SK-N-SH treated with all-trans-retinoic acid at 6 μM for 48 hours (cell line): Measurements from ENCODE around the gene UNC45A.
"Not testable (repeated sequence)": the region's sequence is repeated elsewhere in the genome, so short reads cannot be mapped to it uniquely, and the experiment has no call there.

Experiments used
- ATAC-seq: fragments of 200-7000 bp; cut with Tn5 transposase; 3 replicates; pipeline ENCODE4 v1.9.1; 2020; ENCODE audit warnings: mild to moderate bottlenecking, moderate library complexity
- ARNTL ChIP-seq: fragments of 450-650 bp; formaldehyde crosslinking; IDR thresholded peaks from 2 replicates; pipeline ENCODE4 v1.5.0; 2020; ENCODE audit warnings: low read depth, mild to moderate bottlenecking, moderate library complexity, borderline replicate concordance
- BACH2 ChIP-seq: fragments of 250-450 bp; sonication (Bioruptor Pico); IDR thresholded peaks from 2 replicates; pipeline ENCODE4 v1.9.0; 2021; ENCODE audit warnings: mild to moderate bottlenecking, borderline replicate concordance
- CSDC2 ChIP-seq: fragments of 250-450 bp; sonication (Bioruptor Pico); IDR thresholded peaks from 2 replicates; pipeline ENCODE4 v1.5.0; 2020; ENCODE audit warnings: mild to moderate bottlenecking, moderate library complexity
- ESRRG ChIP-seq: fragments of 250-450 bp; sonication (Bioruptor Pico); IDR thresholded peaks from 2 replicates; pipeline ENCODE4 v1.6.1; 2021; ENCODE audit warnings: mild to moderate bottlenecking
- GLIS3 ChIP-seq: fragments of 250-450 bp; sonication (Bioruptor Pico); IDR thresholded peaks from 2 replicates; pipeline ENCODE4 v1.5.0; 2020; ENCODE audit warnings: mild to moderate bottlenecking, moderate library complexity
- ISL1 ChIP-seq: fragments of 250-450 bp; sonication (Bioruptor Pico); IDR thresholded peaks from 2 replicates; pipeline ENCODE4 v2.1.2; 2022; ENCODE audit warnings: mild to moderate bottlenecking, moderate library complexity
- PPARA ChIP-seq: fragments of 250-450 bp; sonication (Bioruptor Pico); IDR thresholded peaks from 2 replicates; pipeline ENCODE4 v1.5.0; 2020; ENCODE audit warnings: mild to moderate bottlenecking, borderline replicate concordance
- RARB ChIP-seq: fragments of 250-450 bp; sonication (Bioruptor Pico); IDR thresholded peaks from 2 replicates; pipeline ENCODE4 v1.8.0; 2021; ENCODE audit warnings: mild to moderate bottlenecking, moderate library complexity
- SNAI2 ChIP-seq: fragments of 250-450 bp; sonication (Bioruptor Pico); IDR thresholded peaks from 2 replicates; pipeline ENCODE4 v1.5.0; 2020; ENCODE audit warnings: mild to moderate bottlenecking, moderate library complexity
- TOX ChIP-seq: fragments of 250-450 bp; sonication (Bioruptor Pico); IDR thresholded peaks from 2 replicates; pipeline ENCODE4 v1.8.0; 2021; ENCODE audit warnings: mild to moderate bottlenecking, moderate library complexity, borderline replicate concordance
- ZC3H10 ChIP-seq: fragments of 250-450 bp; sonication (Bioruptor Pico); IDR thresholded peaks from 2 replicates; pipeline ENCODE4 v1.5.1; 2021; ENCODE audit warnings: mild to moderate bottlenecking, moderate library complexity
- ZFP3 ChIP-seq: fragments of 250-450 bp; sonication (Bioruptor Pico); IDR thresholded peaks from 2 replicates; pipeline ENCODE4 v1.5.0; 2020; ENCODE audit warnings: mild to moderate bottlenecking, moderate library complexity
- ZFP30 ChIP-seq: fragments of 450-650 bp; formaldehyde crosslinking; IDR thresholded peaks from 2 replicates; pipeline ENCODE4 v1.5.0; 2022; ENCODE audit warnings: mild to moderate bottlenecking, moderate library complexity
- ZNF565 ChIP-seq: fragments of 450-650 bp; formaldehyde crosslinking; conservative IDR thresholded peaks from 2 replicates; pipeline ENCODE4 v1.5.0; 2020; ENCODE audit warnings: low read depth, mild to moderate bottlenecking, moderate library complexity
- ZNF70 ChIP-seq: fragments of 450-650 bp; formaldehyde crosslinking; IDR thresholded peaks from 2 replicates; pipeline ENCODE4 v1.5.0; 2020; ENCODE audit warnings: mild to moderate bottlenecking, moderate library complexity
- ZNF8 ChIP-seq: fragments of 450-650 bp; formaldehyde crosslinking; IDR thresholded peaks from 2 replicates; pipeline ENCODE4 v1.5.0; 2020; ENCODE audit warnings: mild to moderate bottlenecking, moderate library complexity
- TF ChIP-seq, protein P1 (sequence below): fragments of 250-450 bp; sonication (Bioruptor Pico); IDR thresholded peaks from 2 replicates; pipeline ENCODE4 v1.5.1; 2021; ENCODE audit warnings: mild to moderate bottlenecking, moderate library complexity
- TF ChIP-seq, protein P2 (sequence below): fragments of 250-450 bp; sonication (Bioruptor Pico); IDR thresholded peaks from 2 replicates; pipeline ENCODE4 v1.8.0; 2021; ENCODE audit warnings: low read depth, mild to moderate bottlenecking, moderate library complexity, borderline replicate concordance
- TF ChIP-seq, protein P3 (sequence below): fragments of 250-450 bp; sonication (Bioruptor Pico); IDR thresholded peaks from 2 replicates; pipeline ENCODE4 v1.5.1; 2020; ENCODE audit warnings: low read depth, mild to moderate bottlenecking, moderate library complexity
- TF ChIP-seq, protein P4 (sequence below): fragments of 250-450 bp; sonication (Bioruptor Pico); IDR thresholded peaks from 2 replicates; pipeline ENCODE4 v1.8.0; 2020; ENCODE audit warnings: mild to moderate bottlenecking, moderate library complexity, borderline replicate concordance

UNC45A gene

DNA sequence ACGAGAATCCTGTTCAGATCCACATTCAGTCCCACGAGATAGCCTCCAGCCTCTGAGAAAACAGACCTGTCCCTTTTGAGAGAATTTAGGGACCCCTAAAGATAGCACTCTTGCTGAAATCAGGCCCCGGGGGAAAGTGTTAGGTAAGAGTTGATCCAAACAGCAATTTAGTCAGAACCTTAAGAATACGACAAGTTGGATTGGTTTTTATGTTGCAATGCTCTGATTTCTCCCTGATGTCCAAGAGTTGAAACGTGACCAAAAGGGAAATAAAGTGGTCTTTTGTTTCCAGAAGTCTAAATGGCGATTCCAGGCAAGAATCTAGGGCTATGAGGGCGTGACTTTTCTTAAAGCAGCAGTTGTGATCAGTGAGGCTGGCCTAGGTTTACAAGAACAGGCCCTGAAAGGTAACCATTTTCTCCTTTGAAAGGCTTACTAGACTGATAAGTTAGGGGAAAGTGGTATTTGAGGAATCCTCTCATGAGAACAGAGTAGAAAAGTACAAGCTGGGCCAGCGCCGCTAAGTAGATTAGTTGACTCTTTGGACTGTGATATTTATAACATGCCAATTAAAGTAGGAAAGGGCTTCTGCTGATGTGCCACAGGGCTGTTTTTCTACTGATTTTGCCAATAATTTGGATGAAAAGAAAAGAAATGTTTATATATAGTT is 27.1 kb upstream of the UNC45A start (continued):
- TF ChIP-seq, protein P1, sequence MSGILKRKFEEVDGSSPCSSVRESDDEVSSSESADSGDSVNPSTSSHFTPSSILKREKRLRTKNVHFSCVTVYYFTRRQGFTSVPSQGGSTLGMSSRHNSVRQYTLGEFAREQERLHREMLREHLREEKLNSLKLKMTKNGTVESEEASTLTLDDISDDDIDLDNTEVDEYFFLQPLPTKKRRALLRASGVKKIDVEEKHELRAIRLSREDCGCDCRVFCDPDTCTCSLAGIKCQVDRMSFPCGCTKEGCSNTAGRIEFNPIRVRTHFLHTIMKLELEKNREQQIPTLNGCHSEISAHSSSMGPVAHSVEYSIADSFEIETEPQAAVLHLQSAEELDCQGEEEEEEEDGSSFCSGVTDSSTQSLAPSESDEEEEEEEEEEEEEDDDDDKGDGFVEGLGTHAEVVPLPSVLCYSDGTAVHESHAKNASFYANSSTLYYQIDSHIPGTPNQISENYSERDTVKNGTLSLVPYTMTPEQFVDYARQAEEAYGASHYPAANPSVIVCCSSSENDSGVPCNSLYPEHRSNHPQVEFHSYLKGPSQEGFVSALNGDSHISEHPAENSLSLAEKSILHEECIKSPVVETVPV (CRISPR knock-in tag), result no peak
- TF ChIP-seq ZNF8 (CRISPR knock-in tag), result no peak
- no peak for TF ChIP-seq RARB (CRISPR knock-in tag)
- no peak for TF ChIP-seq TOX (CRISPR knock-in tag)
- TF ChIP-seq BACH2 (CRISPR knock-in tag), result no peak
- no peak for TF ChIP-seq ZNF70 (CRISPR knock-in tag)
- TF ChIP-seq CSDC2, result no peak
- TF ChIP-seq, protein P2, sequence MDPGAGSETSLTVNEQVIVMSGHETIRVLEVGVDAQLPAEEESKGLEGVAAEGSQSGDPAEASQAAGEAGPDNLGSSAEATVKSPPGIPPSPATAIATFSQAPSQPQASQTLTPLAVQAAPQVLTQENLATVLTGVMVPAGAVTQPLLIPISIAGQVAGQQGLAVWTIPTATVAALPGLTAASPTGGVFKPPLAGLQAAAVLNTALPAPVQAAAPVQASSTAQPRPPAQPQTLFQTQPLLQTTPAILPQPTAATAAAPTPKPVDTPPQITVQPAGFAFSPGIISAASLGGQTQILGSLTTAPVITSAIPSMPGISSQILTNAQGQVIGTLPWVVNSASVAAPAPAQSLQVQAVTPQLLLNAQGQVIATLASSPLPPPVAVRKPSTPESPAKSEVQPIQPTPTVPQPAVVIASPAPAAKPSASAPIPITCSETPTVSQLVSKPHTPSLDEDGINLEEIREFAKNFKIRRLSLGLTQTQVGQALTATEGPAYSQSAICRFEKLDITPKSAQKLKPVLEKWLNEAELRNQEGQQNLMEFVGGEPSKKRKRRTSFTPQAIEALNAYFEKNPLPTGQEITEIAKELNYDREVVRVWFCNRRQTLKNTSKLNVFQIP (CRISPR knock-in tag), result no peak
- TF ChIP-seq ESRRG, result no peak

DNA sequence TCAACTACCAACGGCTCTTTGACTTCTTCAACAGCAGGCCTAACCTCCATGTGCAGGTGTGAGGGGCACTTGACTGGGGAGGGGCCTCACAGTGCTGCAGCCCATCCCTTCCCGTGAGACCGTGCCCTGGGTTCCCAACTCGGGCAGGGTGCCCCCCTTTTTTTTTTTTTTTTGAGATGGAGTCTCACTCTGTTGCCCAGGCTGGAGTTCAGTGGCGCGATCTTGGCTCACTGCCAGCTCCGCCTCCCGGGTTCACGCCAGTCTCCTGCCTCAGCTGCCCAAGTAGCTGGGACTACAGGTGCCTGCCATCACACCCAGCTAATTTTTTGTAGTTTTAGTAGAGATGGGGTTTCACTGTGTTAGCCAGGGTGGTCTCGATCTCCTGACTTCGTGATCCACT is 25.6 kb upstream of the UNC45A start:
- ATAC-seq, result not testable (repeated sequence)

DNA sequence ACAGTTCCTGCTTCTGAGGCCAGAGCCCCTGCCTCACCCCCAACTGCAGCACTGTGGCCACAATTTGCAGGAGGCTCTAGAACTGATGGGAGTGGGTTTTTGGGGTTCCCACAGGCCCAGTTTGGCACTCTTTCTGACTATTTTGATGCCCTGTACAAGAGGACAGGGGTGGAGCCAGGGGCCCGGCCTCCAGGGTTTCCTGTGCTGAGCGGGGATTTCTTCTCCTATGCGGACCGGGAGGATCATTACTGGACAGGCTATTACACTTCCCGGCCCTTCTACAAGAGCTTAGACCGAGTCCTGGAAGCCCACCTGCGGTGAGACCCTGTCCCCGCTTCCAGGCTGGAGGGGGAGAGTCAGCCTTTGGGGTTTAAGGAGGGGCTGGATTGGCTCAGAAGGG is 25.1 kb upstream of the UNC45A start:
- no peak for TF ChIP-seq ZNF565 (CRISPR knock-in tag)
- no peak for TF ChIP-seq SNAI2 (CRISPR knock-in tag)
- no peak for TF ChIP-seq ZNF70 (CRISPR knock-in tag)
- no peak for TF ChIP-seq PPARA
- TF ChIP-seq, protein P3, sequence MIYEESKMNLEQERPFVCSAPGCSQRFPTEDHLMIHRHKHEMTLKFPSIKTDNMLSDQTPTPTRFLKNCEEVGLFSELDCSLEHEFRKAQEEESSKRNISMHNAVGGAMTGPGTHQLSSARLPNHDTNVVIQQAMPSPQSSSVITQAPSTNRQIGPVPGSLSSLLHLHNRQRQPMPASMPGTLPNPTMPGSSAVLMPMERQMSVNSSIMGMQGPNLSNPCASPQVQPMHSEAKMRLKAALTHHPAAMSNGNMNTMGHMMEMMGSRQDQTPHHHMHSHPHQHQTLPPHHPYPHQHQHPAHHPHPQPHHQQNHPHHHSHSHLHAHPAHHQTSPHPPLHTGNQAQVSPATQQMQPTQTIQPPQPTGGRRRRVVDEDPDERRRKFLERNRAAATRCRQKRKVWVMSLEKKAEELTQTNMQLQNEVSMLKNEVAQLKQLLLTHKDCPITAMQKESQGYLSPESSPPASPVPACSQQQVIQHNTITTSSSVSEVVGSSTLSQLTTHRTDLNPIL (CRISPR knock-in tag), result no peak
- ATAC-seq, result no peak

DNA sequence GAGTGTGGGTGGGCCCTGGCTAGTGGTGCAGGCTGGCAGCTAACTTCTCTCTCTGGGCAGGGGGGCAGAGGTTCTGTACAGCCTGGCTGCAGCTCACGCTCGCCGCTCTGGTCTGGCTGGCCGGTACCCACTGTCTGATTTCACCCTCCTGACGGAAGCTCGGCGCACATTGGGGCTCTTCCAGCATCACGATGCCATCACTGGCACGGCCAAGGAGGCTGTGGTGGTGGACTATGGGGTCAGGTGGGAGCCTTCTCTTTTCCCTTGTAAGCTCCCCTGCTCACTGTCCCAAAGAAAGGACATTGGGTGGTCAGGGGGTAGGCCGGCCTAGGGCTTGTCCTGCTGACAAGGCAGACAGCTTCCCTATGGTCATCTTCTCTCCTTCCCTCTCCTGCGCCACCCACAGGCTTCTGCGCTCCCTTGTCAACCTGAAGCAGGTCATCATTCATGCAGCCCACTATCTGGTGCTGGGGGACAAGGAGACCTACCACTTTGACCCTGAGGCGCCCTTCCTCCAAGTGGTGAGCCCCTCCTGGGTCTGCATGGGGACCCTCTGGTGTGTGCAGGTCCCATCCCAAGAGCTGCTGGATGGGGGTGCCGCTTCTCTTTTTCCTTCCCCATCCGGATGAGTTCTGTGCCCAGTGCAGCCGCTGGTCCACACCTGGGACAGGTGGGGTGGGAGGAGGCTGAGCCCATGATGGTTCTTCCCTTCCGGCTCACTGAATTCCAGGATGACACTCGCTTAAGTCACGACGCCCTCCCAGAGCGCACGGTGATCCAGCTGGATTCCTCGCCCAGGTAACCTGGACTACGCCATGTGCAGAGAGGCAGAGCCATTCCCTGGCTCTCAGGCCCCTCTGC is 24.4 kb upstream of the UNC45A start:
- no peak for ATAC-seq
- TF ChIP-seq ZFP3 (CRISPR knock-in tag) (no peak), ISL1 (CRISPR knock-in tag) (no peak), ESRRG (no peak), GLIS3 (CRISPR knock-in tag) (no peak), BACH2 (CRISPR knock-in tag) (no peak), ZFP30 (CRISPR knock-in tag) (no peak), ARNTL (no peak), TOX (CRISPR knock-in tag) (no peak), SNAI2 (CRISPR knock-in tag) (no peak), ZNF70 (CRISPR knock-in tag) (no peak), ZC3H10 (CRISPR knock-in tag) (no peak), ZNF8 (CRISPR knock-in tag) (no peak), CSDC2 (no peak), PPARA (no peak)
- TF ChIP-seq, protein P2 (CRISPR knock-in tag), result no peak
- TF ChIP-seq, protein P4, sequence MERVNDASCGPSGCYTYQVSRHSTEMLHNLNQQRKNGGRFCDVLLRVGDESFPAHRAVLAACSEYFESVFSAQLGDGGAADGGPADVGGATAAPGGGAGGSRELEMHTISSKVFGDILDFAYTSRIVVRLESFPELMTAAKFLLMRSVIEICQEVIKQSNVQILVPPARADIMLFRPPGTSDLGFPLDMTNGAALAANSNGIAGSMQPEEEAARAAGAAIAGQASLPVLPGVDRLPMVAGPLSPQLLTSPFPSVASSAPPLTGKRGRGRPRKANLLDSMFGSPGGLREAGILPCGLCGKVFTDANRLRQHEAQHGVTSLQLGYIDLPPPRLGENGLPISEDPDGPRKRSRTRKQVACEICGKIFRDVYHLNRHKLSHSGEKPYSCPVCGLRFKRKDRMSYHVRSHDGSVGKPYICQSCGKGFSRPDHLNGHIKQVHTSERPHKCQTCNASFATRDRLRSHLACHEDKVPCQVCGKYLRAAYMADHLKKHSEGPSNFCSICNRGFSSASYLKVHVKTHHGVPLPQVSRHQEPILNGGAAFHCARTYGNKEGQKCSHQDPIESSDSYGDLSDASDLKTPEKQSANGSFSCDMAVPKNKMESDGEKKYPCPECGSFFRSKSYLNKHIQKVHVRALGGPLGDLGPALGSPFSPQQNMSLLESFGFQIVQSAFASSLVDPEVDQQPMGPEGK (CRISPR knock-in tag), result no peak
